T1000 (cell line): ENCODE measurements around the gene PPP1R1B.
A peak's percentile ranks its signal among the peaks of the same experiment; 100 is the strongest.

Experiments
- DNase-seq: peaks from one replicate; lab custom pipeline; 2025; ENCODE audit warnings: mixed read lengths; lab: John Stamatoyannopoulos, UW

The PPP1R1B gene

DNA sequence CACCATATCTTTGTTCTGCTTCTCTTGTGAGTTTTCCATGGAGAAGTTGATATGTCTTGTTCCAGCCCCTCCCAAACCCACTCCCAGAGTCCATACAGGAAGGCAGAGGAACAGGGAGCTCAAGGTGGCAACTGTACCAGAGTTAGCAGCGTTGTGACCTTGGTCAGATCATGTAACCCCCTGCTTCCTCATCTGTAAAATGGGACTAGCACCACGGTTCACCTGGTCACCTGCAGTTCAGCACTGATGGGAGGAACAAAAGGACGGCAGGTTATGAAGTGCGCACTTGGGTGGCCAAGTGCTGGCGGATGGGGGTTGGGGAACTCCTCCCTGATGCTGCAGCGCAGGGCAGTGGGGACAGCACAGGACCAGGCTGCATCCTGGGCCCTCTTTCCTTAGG lies 11.3 kb upstream of the PPP1R1B start:
- no peak for DNase-seq

DNA sequence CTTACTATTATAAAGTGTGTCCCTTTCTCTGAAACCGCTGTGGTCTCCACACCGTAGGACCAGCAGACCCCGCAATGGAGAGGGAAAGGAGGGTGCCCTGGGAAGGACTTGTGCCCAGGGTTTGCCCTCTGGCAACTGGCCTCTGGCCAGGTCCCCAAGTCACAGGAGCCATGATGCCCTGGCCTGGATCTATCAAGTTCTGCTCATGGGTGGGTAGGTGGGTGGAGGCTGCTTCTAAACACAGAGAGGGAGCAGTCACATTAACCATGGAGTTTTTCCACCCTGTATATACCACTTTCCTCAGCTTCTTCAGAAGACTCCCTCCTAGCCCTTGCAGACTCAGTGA lies 9.7 kb upstream of the PPP1R1B start:
- no peak for DNase-seq

DNA sequence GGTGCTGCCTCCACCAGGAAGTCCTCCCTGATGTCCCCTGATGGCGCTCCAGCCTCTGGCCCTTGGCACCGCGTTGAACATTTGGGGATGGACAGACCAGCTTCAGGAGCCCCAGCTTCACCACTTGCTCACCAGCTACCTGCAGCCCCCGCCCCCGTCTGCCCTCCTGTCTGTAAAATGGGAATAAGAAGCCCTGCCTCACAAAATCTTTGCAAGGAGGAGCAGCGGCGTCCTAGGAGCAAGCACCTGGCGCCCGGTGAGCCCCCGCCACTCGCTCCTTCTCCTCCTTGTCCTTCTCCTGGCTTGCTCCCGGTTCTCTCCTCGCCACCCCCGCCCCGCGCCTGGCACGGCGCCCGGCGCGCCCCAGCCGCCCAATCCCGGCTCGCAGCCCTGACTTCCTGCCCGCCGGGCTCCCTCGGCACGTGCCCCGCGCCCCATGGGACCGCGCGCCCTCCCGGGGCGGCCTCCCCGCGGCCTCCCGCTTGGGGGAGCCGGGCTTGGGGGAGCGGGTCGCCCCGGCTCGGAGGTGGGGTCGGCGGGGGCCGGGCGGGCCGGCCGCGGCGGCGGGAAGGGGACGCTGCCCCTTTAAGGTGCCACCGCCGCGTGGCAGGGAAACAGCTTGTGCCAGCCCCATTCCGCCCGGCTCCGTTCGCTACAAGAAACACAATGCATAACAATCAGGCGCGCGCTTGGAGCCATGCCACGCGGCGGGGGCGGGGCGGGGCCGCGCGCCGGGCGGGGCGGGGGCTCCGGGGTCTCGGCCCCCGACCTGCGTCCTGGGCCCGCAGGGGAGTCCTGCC lies 9.1 kb upstream of the PPP1R1B start:
- peak; percentile 64 for DNase-seq

DNA sequence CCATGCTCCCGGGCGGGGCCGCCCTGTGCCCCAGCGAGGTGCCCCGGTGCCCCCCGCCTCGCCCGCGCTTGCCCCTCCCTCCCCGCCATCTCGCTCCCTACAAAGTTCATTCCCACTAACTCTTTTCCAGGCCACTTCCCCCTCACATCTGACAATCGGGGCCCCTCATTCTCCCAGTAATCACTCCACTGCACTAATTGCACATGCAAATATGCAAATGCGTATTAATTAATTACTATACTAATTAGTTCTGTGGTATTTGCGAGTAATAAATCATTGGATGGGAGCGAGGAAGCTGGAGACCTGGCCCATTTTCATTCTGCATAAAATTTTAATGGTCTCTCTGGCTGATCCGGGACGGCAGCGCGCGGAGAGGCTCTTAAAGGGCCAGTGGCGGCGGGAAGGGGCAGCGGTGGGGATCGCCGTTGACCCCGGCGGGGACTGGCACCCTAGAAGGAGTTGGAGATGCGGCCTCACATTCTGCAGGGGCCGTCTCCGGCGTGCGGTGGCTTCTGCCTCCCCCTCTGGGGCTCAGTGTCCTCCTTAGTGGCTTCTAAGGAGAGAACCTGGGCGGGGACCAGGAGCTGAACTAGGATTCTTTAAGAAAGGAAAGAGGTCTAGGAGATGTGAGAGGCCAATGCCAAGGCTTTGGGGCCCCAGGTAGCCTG lies 8.4 kb upstream of the PPP1R1B start:
- DNase-seq: no peak

GRCh38 chr17:39618956-39619785 lies 7.6 kb upstream of the PPP1R1B start:
- DNase-seq: no peak

DNA sequence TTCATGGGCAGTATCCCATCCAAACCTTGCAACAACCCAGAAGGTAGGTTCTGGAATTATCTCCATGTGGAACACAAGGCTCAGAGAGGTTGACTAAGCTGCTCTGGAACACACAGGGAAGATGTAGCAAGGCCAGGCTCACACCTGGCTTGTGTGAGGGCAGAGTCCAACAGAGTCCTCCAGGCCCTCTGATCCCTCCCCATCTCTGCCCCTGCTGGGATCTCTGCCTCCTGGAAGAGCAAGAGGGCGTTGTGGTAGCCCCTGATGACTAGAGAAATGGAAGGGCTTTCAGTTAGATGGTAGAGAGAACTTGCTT lies 7.0 kb upstream of the PPP1R1B start:
- DNase-seq: no peak

- peak; percentile 92 for DNase-seq
Observed at GRCh38 chr17:39621523-39622379, 5.0 kb upstream of the PPP1R1B start.

DNA sequence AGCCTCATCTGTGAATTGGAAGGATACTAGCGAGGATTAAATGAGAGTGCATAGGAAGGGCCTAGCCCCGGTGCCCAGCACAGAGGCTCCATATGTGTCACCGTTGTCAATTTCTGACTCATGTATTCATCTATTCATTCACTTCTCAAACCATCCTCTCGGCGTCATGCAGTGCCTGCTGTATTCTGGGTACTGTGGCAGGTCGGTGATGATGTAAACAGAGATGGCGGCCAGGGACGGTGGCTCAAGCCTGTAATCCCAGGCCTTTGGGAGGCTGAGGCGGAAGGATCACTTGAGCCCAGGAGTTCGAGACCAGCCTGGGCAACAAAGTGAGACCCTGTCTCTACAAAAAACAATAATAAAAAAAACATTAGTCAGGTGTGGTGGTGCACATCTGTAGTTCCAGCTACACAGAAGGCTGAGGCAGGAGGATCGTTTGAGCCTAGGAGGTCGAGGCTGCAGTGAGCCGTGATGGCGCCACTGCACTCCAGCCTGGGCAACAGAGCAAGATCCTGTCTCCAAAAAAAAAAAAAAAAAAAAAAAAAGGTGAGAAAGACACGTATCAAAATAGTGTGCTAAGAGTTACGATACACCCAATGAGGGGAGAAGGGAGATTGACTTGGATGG lies 4.3 kb upstream of the PPP1R1B start:
- peak; percentile 50 for DNase-seq

- DNase-seq: peak; percentile 75
Observed at GRCh38 chr17:39623356-39623950, 3.3 kb upstream of the PPP1R1B start.

GRCh38 chr17:39624313-39624712 lies 2.4 kb upstream of the PPP1R1B start:
- DNase-seq: no peak

DNA sequence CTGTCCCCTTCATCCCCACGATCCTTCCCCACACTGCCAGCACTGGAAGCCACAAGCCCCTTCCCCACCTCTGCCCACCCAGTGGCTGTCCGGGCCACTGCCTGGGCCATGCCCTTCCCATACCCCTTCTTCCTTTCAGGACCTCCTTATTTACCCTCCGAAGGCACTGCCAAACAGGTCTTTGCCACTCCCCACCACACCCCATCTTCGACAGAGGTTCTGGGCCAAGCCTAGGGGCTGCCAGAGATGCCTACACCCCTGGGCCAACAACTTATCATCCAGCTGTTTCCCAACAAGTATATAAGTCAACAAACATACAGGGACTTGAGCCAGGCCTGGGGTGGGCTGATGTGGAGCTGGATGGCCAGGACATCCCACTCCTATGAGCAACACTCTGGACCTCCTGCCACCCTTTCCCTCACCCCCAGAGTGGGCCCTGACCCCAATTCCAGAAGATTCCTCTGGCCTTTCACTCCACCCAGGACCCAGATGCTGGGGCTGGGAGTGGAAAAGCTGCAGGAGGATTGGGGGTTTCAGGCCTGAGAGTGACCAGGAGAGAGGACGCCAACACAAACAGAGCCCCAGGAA lies 1.5 kb upstream of the PPP1R1B start:
- DNase-seq: no peak

DNA sequence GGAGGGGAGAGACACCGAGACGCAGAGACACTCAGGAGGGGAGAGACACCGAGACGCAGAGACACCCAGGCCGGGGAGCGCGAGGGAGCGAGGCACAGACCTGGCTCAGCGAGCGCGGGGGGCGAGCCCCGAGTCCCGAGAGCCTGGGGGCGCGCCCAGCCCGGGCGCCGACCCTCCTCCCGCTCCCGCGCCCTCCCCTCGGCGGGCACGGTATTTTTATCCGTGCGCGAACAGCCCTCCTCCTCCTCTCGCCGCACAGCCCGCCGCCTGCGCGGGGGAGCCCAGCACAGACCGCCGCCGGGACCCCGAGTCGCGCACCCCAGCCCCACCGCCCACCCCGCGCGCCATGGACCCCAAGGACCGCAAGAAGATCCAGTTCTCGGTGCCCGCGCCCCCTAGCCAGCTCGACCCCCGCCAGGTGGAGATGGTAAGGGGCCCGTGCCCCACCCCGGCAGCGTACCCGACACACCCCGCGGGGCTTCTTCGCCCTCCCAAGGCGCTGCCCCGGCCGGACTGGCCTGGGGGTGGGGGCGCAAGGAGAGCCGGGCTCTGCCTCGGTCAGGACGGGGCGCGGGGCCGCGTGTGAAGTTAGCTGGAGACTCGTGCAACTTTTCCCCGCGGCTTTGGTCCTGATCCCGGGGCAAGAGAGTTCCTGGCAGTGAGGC lies 427 bp downstream of the PPP1R1B start:
- DNase-seq: no peak

GRCh38 chr17:39627712-39628516 lies 1.2 kb downstream of the PPP1R1B start:
- DNase-seq: no peak

- DNase-seq: no peak
Observed at GRCh38 chr17:39628655-39629493, 2.1 kb downstream of the PPP1R1B start.

DNA sequence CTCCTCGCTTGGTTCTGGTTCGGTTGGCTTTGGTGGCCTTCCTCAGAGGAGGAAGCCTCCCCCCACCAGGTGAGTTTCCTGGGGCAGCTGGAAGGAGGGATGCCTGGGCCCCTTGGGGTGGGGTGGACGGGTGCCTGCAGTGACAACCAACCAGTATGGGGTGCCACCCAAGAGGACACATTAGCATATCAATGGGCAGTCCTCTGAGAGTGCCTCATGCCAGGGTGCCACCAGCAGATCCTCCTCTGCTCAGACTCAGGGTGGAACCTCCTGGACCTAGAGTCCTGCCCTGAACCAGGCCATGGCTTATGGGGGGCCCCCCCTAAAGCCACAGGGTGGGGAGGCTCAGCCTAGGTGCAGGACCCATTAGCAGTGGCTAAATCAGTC lies 2.7 kb downstream of the PPP1R1B start:
- DNase-seq: no peak

DNA sequence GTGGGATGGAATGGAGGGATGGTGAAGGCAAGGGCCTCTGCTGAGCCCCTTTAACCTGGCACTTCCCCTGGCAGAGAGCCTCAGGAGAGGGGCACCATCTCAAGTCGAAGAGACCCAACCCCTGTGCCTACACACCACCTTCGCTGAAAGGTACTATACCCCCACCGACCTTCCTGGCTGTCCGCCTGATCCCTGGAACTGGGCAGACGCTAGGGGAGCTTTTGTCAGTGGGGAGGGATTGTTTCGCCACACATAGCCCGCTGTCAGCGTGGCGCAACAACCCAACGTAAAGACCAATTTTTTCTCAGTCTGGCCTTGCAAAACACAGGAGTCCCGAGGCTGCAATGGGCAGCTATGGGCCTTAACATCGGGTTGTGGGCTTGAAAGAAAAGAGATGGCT lies 3.1 kb downstream of the PPP1R1B start:
- no peak for DNase-seq

DNA sequence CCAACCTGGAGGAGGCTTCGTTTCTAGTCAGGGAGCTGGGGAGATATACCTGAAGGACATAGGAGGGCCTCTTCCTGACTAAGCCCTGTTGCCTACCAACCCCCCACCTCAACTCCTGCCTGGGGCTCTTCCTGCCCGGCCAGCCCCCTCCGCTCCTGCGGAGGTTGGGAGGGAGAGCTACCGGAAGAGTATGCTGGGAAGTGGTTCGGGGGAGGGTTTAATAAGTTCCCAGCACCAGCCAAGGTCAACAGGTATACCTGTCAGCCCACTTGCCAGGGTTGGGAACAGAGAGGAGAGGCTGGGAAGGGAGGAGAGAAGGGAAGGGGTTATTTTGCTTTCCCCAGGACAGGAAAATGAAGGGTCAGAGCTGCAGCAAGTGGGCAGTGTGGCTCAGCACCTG lies 4.7 kb downstream of the PPP1R1B start:
- no peak for DNase-seq

DNA sequence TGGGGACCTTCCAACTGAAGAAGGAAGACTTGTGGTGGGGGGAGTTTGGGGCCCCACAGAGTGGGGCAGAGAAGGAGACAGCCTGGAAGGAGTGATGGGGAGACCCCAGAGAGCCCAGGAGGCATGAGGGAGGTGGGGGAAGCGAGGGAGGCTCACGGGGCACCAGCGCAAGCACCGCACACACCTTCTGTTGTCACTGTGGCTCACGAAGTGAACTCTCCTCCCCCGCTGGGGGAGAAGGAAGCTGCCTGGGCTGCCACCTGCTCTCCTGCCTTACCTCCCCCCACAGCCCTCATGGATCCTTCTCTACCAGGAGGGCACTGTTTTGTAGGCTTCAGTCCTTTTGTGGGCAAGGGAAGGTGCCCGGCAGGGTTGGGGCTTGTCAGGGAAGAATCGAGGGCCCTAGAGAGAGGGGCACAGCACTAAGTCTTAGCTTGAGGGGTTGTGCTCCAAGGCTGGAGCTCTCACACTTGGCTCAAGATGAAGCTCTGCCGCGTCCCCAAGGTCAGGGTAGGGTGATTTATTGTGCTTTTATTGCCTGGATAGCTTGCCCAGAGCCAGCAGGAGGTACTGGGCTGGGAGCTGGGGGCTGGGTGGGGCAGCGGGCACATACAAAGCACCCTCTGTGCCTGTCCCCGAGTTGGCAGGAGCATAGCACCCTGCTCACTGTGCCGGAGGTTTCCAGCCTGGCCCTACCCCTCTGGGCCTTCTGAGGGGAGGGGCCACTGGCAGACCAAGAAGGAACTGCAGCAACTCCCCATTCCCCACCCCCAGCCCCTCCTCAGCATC lies 5.6 kb downstream of the PPP1R1B start:
- no peak for DNase-seq
